Loucy (cell line): Measurements from ENCODE around the gene KIF14.

ENCODE experiments used
- EZH2phosphoT487 ChIP-seq: fragments of 200-600 bp; IDR thresholded peaks from 2 replicates; pipeline ENCODE4 v1.6.1; 2018; ENCODE audit warnings: antibody characterized with exemption, mild to moderate bottlenecking, moderate library complexity, borderline replicate concordance
- TF ChIP-seq, protein P1 (sequence below): fragments of 200-600 bp; sonication (generic); conservative IDR thresholded peaks from 2 replicates; pipeline ENCODE4 v1.5.1; 2014; ENCODE audit warnings: mild to moderate bottlenecking, antibody characterized with exemption, low read length

DNA sequence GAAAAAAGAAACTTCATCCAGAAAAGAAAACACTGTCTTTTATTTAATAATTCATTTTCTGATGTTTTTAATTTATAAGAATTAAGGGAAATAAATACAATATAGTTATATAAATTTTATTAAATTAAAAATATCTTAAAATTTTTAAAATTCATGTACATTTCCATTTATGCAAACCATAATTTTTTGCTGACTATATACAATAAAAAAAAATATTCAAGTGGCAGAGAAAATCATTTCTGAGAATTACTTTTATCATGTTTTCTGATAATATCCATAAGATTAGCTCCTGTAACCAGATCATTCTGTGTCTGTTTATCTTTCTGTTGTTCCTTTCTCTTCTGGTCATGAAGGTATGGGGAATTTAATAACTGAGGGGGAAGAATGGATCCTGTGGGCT, 23.5 kb upstream of the KIF14 start:
- TF ChIP-seq, protein P1, sequence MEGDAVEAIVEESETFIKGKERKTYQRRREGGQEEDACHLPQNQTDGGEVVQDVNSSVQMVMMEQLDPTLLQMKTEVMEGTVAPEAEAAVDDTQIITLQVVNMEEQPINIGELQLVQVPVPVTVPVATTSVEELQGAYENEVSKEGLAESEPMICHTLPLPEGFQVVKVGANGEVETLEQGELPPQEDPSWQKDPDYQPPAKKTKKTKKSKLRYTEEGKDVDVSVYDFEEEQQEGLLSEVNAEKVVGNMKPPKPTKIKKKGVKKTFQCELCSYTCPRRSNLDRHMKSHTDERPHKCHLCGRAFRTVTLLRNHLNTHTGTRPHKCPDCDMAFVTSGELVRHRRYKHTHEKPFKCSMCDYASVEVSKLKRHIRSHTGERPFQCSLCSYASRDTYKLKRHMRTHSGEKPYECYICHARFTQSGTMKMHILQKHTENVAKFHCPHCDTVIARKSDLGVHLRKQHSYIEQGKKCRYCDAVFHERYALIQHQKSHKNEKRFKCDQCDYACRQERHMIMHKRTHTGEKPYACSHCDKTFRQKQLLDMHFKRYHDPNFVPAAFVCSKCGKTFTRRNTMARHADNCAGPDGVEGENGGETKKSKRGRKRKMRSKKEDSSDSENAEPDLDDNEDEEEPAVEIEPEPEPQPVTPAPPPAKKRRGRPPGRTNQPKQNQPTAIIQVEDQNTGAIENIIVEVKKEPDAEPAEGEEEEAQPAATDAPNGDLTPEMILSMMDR = no peak
- TF ChIP-seq EZH2phosphoT487 = no peak
